D721Med (cell line): ENCODE results near the gene VEGFA.

Source experiments
- DNase-seq: peaks from one replicate; pipeline ENCODE4 v3.0.0; 2011; ENCODE audit warnings: low spot score; ENCODE audit not compliant: insufficient read length
- FAIRE-seq: peaks from 2 replicates; lab custom pipeline; 2011; peaks lifted over from hg19 to GRCh38; lab: Jason Lieb, UNC
- CTCF ChIP-seq: IDR thresholded peaks from 2 replicates; pipeline ENCODE4 v1.5.1; 2012; ENCODE audit warnings: mild to moderate bottlenecking, control low read depth; ENCODE audit not compliant: insufficient read depth; ENCODE audit errors: missing control alignments

Gene VEGFA

GRCh38 chr6:43735642-43736199 lies 34.3 kb upstream of the VEGFA start:
- FAIRE-seq = no peak
- no peak for DNase-seq
- TF ChIP-seq CTCF = no peak

- no peak for TF ChIP-seq CTCF
- no peak for FAIRE-seq
- no peak for DNase-seq
These were observed 33.7 kb upstream of the VEGFA start for GRCh38 chr6:43736211-43736786.

- TF ChIP-seq CTCF = no peak
- DNase-seq = no peak
- FAIRE-seq = no peak
These were observed 33.2 kb upstream of the VEGFA start for GRCh38 chr6:43736844-43737243.

GRCh38 chr6:43737272-43738081 lies 32.5 kb upstream of the VEGFA start:
- FAIRE-seq = no peak
- TF ChIP-seq CTCF = no peak
- DNase-seq = no peak

GRCh38 chr6:43738267-43738676 lies 31.7 kb upstream of the VEGFA start:
- DNase-seq (no peak), FAIRE-seq (no peak)
- no peak for TF ChIP-seq CTCF

- FAIRE-seq (no peak), DNase-seq (no peak)
- TF ChIP-seq CTCF = no peak
These were observed 31.0 kb upstream of the VEGFA start for GRCh38 chr6:43738877-43739641.
